ENCODE results near the gene MTREX.

- TF ChIP-seq CTCF (IDR thresholded peaks at IDR 0.05; ENCODE audit: low read depth, low read length) (no peak), EZH2phosphoT487 (IDR thresholded peaks at IDR 0.05; ENCODE audit: low read depth) (no peak)
These were observed 37.5 kb downstream of the MTREX start for GRCh38 chr5:55345327-55345726.

All from OCI-LY3 (cell line).